Skeletal muscle cell (primary cell): Measurements from ENCODE around the gene RACK1.

Experiments
- DNase-seq: peaks from one replicate; pipeline ENCODE4 v3.0.0-alpha.2; 2010; ENCODE audit warnings: low read depth
- H3K4me3 ChIP-seq: 2 replicates; pipeline ENCODE4 v1.5.1; 2011; ENCODE audit warnings: low read depth, mild to moderate bottlenecking, control low read depth, low read length, moderate library complexity

Gene RACK1

DNA sequence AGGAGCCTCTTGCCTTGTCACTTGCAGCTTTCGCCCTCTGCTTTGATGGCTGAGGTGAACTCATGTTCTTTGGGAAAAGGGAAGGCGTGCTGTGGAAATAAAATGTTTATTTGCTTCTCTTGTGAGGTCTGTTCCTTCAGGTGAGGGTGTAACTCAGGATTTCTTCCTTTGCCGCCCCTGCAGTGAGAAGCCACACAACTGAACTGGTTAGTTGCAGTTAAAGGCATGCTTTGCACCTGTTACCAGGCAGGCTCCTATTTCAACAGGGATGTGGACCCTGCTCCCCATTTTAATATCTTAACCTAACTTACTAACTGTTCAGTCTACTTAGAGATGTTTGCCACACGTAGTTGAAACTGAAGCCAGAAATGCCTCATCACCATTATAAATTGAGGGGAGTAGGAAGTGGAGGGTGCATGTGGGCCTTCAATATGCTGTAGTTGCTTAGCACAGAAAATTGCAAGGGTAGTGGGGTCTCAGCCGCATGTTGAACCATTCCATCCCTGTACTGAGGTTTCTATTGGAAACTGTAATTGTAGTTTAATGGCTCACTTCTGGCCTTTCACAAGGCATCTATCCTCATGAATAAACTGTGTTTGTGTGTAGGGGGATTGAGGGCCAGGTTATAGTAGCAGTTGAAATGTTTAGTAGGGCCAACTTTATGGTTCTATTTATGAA lies 7.9 kb downstream of the RACK1 start:
- no peak overlapping the region for H3K4me3 ChIP-seq
- DNase-seq = no peak

DNA sequence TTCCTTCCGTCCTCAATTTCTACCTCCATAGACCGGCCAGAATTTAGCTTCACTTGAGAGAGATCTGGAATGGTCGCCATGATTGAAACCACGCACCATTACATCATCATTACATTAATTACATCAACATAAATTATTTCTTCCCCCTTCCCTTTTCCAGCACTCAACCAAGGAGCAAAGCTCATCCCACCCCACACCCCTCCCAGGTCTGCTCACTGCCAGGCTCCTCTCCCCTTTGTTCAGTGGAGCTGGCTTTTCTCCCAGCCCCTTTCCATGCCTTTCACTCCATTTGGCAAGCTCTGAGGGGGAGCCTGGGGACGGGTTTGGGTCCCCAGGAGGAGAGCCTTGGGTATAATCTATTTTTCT lies 8.4 kb downstream of the RACK1 start:
- H3K4me3 ChIP-seq = no peak overlapping the region
- DNase-seq = no peak

DNA sequence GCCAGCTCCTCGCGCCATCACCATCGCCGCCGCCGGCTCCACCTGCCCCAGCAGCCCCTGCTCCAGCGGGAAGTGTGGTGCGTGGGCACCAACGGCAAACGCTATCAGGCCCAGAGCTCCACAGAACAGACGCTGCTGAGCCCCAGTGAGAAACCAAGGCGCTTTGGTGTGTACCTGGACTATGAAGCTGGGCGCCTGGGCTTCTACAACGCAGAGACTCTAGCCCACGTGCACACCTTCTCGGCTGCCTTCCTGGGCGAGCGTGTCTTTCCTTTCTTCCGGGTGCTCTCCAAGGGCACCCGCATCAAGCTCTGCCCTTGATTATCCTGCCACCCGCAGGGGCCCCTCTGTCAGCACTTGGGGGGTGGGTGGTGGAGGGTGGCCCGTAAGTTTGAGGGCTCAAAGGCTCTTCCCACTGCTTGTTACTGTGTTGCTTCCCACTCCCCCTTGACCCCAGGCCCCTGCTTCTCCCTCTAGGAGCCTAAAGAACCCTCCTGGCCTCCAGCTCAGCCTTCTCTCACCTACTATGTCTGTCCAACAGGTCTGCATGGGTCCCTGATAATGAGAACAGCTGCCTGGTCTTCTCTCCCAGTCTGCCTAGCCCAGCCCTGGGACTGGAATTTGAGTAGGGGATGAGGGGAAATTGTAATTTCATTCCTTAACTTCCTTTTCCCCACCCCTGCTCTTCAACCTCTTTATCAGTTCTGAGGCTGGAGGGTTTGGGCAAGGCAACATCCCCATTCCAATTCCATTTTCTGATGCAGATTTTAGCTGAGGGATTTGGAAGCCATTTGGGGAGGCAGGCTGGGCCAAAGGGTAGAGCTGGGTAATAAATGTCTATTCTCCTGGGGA lies 9.0 kb downstream of the RACK1 start:
- H3K4me3 ChIP-seq = no peak overlapping the region
- DNase-seq = no peak

GRCh38 chr5:181233801-181234454 lies 9.8 kb downstream of the RACK1 start:
- no peak for DNase-seq
- no peak overlapping the region for H3K4me3 ChIP-seq

DNA sequence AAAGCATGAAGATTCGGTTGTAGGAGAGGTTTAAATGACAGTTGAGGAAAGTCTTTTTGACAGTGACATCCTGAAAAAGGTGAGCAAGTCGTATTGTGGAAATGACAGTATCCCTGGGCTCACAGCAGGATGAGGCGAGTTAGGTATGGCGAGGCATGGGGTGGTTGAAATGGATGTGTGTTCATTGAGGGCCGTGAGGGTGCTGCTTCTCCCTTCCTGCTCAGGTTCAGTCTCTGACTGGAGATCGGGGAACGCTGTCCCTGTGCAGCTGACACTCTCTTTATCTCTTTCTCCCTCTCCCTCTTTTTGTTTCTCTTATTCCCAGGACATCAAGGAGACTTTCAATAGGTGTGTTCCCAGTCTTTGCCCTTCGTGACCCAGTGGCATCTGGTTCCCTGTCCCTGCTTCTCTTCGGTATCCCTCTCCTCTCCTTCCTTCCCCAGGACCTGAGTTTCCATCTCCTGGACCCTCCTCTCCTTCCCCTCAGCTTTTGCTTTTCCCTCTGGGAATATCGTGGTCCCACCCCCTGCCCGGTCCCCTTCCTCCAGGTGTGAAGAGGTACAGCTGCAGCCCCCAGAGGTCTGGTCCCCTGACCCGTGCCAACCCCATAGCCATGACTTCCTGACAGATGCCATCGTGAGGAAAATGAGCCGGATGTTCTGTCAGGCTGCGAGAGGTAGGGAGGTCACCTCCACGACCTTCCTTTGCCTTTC lies 10.5 kb downstream of the RACK1 start:
- DNase-seq = no peak
- H3K4me3 ChIP-seq = no peak overlapping the region

DNA sequence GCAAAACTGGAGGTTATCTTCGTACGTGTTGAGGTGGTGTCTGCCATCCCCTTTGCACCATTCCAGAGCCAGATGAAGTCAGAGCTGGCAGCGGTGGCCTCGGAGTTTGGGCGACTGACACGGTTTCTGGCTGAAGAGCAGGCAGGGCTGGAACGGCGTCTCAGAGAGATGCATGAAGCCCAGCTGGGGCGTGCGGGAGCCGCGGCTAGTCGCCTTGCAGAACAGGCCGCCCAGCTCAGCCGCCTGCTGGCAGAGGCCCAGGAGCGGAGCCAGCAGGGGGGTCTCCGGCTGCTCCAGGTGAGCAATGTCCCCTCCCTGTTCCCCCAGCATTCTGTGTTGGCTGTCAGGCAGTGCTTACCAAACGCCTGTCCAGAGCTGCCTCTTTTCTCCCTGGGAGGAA lies 11.1 kb downstream of the RACK1 start:
- no peak for DNase-seq
- no peak overlapping the region for H3K4me3 ChIP-seq

- H3K4me3 ChIP-seq = no peak overlapping the region
- DNase-seq = no peak
These were observed 12.3 kb downstream of the RACK1 start for GRCh38 chr5:181231432-181231831.

DNA sequence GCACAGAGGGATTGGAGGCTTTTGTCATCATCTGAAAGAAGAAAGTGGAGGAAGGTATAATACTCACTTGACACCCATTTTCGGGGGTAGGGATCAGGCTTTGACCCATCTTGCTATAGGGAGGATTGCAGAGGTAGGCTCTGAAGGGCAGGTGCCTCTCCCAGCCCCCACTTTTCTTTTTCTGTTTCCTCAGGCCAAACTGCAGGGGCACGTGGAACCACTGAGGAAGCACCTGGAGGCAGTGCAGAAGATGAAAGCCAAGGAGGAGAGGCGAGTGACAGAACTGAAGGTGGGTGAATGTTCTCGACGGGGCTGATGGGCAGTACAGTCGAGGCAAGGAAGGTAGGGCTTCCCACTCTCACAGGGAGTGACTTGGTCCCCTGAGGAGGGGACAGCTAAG lies 13.2 kb downstream of the RACK1 start:
- no peak overlapping the region for H3K4me3 ChIP-seq
- DNase-seq = no peak

DNA sequence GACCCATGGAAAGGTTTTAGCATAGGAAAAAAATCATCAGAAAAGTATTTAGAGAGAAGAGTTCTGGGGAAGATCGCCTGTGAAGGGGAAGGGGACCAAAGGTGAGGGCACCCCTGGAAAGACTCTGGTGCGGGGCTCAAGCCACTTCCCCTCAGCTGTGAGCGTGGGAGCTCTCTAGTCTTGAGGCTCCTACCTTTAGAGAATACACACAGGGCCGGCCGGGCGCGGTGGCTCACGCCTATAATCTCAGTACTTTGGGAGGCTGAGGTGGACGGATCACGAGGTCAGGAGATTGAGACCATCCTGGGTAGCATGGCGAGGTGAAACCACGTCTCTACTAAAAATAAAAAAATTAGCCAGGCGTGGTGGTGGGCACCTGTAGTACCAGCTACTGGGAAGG lies 13.7 kb downstream of the RACK1 start:
- no peak for DNase-seq
- H3K4me3 ChIP-seq = no peak overlapping the region

- peak overlapping the region; percentile 79 for H3K4me3 ChIP-seq
These were observed 19.1 kb downstream of the RACK1 start for GRCh38 chr5:181224390-181225229.

DNA sequence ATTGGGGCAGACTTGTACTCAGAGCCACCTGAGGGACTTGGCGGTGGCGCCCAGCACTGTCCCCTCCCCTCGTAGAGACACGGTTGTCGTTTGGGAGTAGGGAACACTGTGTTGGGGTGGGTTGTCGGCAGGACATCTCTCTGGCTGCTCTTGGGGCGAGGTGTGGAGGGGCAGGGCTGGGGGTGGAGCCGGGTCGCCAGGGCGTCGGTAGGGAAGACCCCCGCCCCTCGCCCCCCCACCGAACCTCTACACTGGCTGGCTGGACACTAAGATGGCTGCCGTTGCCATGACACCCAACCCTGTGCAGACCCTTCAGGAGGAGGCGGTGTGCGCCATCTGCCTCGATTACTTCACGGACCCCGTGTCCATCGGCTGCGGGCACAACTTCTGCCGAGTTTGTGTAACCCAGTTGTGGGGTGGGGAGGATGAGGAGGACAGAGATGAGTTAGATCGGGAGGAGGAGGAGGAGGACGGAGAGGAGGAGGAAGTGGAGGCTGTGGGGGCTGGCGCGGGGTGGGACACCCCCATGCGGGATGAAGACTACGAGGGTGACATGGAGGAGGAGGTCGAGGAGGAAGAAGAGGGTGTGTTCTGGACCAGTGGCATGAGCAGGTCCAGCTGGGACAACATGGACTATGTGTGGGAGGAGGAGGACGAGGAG lies 19.8 kb downstream of the RACK1 start:
- no peak for DNase-seq
- H3K4me3 ChIP-seq = peak overlapping the region; percentile 79

More at GRCh38 chr5:181224390-181225229, 19.1 kb downstream of the RACK1 start:
- DNase-seq = no peak

GRCh38 chr5:181223058-181223728 lies 20.5 kb downstream of the RACK1 start, which contains the start of gene TRIM41:
TSS of gene TRIM41 (plus strand) at chr5:181223281. CDS start at chr5:181224000, 719 bp downstream.
- DNase-seq = peak; percentile 98
- peak within 1 kb of the TSS; percentile 79 for H3K4me3 ChIP-seq

DNA sequence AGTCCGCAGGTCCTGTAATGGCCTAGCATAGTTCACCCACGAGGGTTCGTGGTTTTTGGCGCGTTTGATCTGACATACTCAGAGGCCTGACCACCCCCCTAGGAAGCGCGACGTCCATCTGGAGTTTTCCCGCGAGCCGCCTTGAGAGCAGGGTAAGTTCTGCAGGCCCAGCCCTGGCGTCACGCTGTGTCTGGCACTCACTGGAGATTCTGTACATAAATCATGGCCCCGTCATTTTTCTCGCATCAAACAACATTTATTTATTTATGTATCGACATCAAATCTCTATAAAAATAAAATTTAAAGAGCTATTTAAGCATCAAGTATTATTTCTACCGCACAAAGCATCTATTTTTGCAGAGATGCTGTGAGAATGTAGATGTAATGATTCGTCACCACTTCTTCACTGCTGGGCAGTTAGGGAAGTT lies 21.1 kb downstream of the RACK1 start:
- no peak for DNase-seq

DNA sequence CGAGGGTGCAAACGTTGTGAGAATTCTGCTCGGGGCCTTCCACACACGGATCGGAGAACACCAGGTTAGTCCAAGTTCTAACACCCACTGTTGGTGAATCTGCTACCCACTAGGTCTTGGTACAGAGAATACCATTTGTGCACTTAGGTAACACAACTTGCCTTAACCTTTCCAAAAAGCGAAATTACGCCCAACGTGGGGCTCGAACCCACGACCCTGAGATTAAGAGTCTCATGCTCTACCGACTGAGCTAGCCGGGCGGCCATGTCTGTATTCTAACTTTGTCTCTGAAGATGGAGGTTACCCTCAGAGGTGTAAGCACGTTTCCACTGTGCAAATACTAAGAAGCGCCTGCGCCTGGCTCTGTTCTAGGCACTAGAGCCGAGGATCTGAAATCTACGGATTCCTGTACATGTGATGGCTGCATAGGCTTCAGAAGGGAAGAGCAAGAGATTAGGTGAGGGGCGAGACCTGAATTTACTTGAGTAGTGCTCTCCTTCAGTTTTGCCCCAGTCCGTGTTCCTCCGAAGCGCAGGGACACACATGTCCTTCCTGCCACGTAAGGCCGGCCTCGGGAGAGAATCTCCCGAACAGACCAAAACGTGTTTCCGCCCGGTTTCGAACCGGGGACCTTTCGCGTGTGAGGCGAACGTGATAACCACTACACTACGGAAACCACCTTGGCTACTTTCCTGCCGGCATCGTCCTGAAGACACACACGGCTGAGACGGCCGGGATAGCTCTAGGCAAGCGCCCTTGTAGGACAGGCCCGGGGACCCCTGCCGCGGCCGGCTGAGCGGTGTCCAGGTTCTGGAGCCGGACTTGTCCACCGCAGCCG lies 21.7 kb downstream of the RACK1 start:
- peak; percentile 88 for DNase-seq
- peak overlapping the region; percentile 79 for H3K4me3 ChIP-seq

More for the DNA sequence above, 21.1 kb downstream of the RACK1 start:
- peak overlapping the region; percentile 79 for H3K4me3 ChIP-seq

GRCh38 chr5:181221105-181221791 lies 22.5 kb downstream of the RACK1 start:
- DNase-seq = no peak
- H3K4me3 ChIP-seq = peak overlapping the region; percentile 79

GRCh38 chr5:181220178-181220515 lies 23.6 kb downstream of the RACK1 start:
- DNase-seq = no peak
- H3K4me3 ChIP-seq = no peak overlapping the region
